Neural crest cell (in vitro differentiated cells): Measurements from ENCODE around the gene TNFRSF19. TPM values are rescaled to one million over a fixed set of nuclear protein-coding genes. Genes with fewer than 3 reads are reported as not detected.
A peak's percentile ranks its signal among the peaks of the same experiment; 100 is the strongest.

Source experiments
- DNase-seq: peaks from one replicate; pipeline ENCODE4 v3.0.0; 2021; ENCODE audit warnings: low read depth, mixed read lengths, low spot score
- H3K27ac Mint-ChIP-seq: one replicate; pipeline ENCODE4 v1.8.0; 2021; ENCODE audit warnings: mild to moderate bottlenecking, mixed read lengths; ENCODE audit not compliant: unreplicated experiment
- H3K27me3 Mint-ChIP-seq: 2 replicates; pipeline ENCODE4 v1.8.0; 2021; ENCODE audit warnings: low read depth, mild to moderate bottlenecking, mixed read lengths
- H3K36me3 Mint-ChIP-seq: 2 replicates; pipeline ENCODE4 v1.8.0; 2021; ENCODE audit warnings: low read depth, mild to moderate bottlenecking, mixed read lengths
- H3K4me1 Mint-ChIP-seq: 2 replicates; pipeline ENCODE4 v1.8.0; 2021; ENCODE audit warnings: mixed read lengths
- H3K4me3 Mint-ChIP-seq: one replicate; pipeline ENCODE4 v1.8.0; 2021; ENCODE audit warnings: mild to moderate bottlenecking, mixed read lengths
- H3K9me3 Mint-ChIP-seq: 2 replicates; pipeline ENCODE4 v1.8.0; 2021; ENCODE audit warnings: mixed read lengths
- total RNA-seq: library from RNA; stranded (reverse); gene quantifications from 2 replicates; pipeline ENCODE4 v1.2.1, GENCODE V29; 2021
- TF ChIP-seq, protein P1 (sequence below): fragments of 200-600 bp; sonication (generic); conservative IDR thresholded peaks from 2 replicates; pipeline ENCODE4 v1.5.0; 2021; ENCODE audit warnings: antibody characterized with exemption, mild to moderate bottlenecking

TNFRSF19 gene
- total RNA-seq, 1 donor from 2014 or later = 76.1 TPM

DNA sequence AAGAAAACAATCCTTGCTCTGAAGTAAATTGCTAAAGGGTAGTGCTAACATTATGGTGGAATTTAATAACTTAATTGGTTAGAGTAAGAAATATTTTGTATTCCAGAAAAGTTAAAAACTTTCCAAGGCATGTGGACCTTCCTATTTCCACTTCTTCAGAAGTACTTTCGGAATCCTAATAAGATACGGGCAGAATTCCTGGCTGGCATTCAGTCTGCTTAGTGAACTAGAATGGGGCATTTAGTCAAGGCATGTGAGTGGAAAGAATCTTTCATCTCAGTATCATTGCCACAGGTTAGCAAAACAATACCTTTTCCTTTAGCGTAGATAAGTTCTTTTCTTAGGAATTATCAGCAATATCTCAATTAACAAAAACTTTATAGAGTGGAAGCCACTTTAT lies 85.1 kb downstream of the TNFRSF19 start:
- H3K36me3 Mint-ChIP-seq = peaks cover 19% of the 10 kb centered on the region
- peaks cover 45% of the 10 kb centered on the region for H3K4me1 Mint-ChIP-seq
- H3K4me3 Mint-ChIP-seq = no peak overlapping the region
- peaks cover 3% of the 10 kb centered on the region for H3K9me3 Mint-ChIP-seq
- TF ChIP-seq, protein P1, sequence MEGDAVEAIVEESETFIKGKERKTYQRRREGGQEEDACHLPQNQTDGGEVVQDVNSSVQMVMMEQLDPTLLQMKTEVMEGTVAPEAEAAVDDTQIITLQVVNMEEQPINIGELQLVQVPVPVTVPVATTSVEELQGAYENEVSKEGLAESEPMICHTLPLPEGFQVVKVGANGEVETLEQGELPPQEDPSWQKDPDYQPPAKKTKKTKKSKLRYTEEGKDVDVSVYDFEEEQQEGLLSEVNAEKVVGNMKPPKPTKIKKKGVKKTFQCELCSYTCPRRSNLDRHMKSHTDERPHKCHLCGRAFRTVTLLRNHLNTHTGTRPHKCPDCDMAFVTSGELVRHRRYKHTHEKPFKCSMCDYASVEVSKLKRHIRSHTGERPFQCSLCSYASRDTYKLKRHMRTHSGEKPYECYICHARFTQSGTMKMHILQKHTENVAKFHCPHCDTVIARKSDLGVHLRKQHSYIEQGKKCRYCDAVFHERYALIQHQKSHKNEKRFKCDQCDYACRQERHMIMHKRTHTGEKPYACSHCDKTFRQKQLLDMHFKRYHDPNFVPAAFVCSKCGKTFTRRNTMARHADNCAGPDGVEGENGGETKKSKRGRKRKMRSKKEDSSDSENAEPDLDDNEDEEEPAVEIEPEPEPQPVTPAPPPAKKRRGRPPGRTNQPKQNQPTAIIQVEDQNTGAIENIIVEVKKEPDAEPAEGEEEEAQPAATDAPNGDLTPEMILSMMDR = no peak
- H3K27ac Mint-ChIP-seq = no peak overlapping the region
- H3K27me3 Mint-ChIP-seq = no peaks in the 10 kb centered on the region
- no peak for DNase-seq

DNA sequence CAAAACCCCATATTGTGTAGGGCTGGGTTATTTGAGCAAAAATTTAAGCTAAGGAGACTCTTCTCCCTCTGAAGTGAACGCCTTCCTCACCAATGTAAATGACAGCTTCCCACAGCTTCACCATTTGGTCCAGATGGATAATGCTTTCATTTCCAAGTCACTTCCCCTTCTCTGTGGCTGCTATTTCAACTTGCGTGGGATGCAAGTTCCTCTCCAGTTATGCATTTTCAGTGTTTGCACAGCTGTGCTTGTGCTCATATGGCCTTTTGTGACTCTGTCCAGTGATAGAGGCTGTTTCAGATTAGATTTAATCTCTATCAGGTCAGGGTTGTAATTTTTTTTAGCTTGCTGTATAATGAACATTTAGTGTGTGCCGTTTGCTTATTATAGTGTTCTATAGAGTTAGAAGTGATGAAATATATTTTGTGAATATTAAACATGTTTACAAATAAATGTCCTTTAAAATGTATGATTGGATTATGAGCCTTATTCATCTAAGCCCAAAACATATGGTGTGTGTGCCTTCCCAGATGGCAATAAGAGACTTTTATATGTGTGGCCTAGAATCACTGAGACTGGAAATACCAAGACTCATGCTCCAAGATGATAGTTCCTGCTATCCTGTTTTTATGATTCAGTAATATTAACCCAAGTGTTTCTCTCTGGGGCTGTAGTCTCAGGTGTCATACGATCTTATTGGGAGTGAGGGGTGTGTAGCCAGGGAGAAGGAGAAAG lies 86.6 kb downstream of the TNFRSF19 start:
- no peak overlapping the region for H3K4me3 Mint-ChIP-seq
- peaks cover 30% of the 10 kb centered on the region for H3K36me3 Mint-ChIP-seq
- H3K27ac Mint-ChIP-seq = peak overlapping the region; percentile 37

DNA sequence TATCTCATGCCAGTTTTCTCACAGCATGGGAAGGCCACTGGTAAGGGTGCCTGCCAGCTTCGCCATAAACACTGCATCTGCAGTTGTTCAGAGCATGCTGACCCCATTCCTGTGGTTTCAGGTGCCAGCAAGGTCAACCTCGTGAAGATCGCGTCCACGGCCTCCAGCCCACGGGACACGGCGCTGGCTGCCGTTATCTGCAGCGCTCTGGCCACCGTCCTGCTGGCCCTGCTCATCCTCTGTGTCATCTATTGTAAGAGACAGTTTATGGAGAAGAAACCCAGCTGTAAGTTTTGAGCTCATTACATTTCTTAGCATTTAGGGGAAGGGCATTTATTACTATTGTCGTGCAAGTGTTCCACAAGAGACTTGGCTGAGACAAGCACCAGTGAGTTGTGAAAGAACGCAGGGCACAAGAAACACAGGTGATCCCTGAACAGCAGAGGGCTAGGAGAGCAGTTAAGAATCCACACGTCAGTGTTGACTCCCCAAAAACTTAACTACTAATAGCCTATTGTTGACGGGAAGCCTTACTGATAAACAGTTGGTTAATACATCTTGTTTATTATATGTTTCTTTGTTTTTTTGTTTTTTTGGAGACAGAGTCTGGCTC lies 88.8 kb downstream of the TNFRSF19 start:
- Mint-ChIP-seq H3K27me3 (no peaks in the 10 kb centered on the region), H3K4me3 (no peak overlapping the region), H3K27ac (no peak overlapping the region), H3K4me1 (peaks cover 25% of the 10 kb centered on the region), H3K36me3 (peaks cover 43% of the 10 kb centered on the region), H3K9me3 (peaks cover 12% of the 10 kb centered on the region)
- TF ChIP-seq, protein P1 = no peak
- no peak for DNase-seq

More for the DNA sequence above, 86.6 kb downstream of the TNFRSF19 start:
- H3K4me1 Mint-ChIP-seq = peaks cover 45% of the 10 kb centered on the region
- H3K9me3 Mint-ChIP-seq = peaks cover 11% of the 10 kb centered on the region
- no peak for DNase-seq
- TF ChIP-seq, protein P1 = no peak
- H3K27me3 Mint-ChIP-seq = no peaks in the 10 kb centered on the region

DNA sequence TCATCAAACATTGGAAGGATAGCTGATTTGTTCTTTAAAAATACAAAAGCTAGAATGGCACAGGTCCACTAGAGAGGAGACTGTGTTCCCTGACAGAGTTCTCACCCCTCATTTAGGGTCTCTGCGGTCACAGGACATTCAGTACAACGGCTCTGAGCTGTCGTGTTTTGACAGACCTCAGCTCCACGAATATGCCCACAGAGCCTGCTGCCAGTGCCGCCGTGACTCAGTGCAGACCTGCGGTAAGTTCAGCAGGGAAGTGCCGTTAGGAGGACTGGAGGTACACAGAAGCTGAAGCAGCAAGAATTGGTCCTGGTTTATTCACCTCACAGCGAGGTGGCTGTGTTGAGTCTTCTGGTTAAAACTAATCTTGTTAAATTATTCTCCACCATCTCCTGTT lies 90.0 kb downstream of the TNFRSF19 start:
- Mint-ChIP-seq H3K27me3 (no peaks in the 10 kb centered on the region), H3K4me1 (peaks cover 16% of the 10 kb centered on the region), H3K9me3 (peaks cover 15% of the 10 kb centered on the region), H3K27ac (no peak overlapping the region), H3K4me3 (no peak overlapping the region), H3K36me3 (peaks cover 48% of the 10 kb centered on the region)
- TF ChIP-seq, protein P1 = no peak
- no peak for DNase-seq

DNA sequence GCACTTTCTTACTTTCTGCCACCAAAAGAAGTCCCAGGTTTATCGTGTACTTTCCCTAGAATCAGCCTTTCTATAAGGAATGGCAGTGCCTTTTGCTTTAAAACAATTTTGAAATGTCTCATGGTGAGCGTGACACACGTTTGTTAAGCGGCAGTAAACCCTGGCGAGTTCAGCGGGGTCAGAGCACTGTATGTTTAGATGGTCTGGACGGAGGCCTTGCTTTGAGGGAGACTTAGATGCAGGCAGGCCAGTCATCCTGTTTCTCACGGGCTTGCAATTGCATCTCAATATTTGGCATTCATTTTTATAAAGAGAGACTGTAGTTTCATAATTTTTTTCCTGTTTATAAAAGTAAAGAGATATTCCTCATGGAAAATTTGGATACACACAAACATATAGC lies 96.4 kb downstream of the TNFRSF19 start:
- H3K4me1 Mint-ChIP-seq = peaks cover 5% of the 10 kb centered on the region
- H3K9me3 Mint-ChIP-seq = peaks cover 9% of the 10 kb centered on the region
- DNase-seq = no peak
- no peaks in the 10 kb centered on the region for H3K27me3 Mint-ChIP-seq
- H3K4me3 Mint-ChIP-seq = no peak overlapping the region
- no peak overlapping the region for H3K27ac Mint-ChIP-seq
- TF ChIP-seq, protein P1 = no peak
- H3K36me3 Mint-ChIP-seq = peaks cover 32% of the 10 kb centered on the region
